ENCODE results near the gene TMEM165.

DNA sequence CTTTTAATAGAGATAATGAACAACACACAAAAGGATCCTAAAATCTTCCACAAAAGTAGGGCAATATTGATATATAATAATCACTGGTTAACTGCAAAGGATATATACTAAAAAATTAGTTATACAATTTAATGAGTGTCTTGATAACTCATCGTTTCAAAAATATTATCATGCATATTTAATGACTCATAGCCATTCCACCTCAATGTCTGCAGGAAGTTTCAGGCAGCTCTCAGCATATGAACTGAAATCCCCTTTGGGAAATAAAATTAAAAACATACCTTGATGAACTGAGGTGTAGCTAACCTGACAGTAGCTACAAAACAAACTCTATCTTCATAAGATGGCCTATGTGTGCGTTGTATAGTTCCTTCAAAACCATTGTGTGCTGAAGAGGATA, 62.9 kb downstream of the TMEM165 start:
- TF ChIP-seq CTCF (IDR thresholded peaks at IDR 0.05 in 2 of 3, conservative IDR thresholded peaks at IDR 0.05 in 1 of 3; ENCODE audit: insufficient read depth in 2 of 3, low read depth in 1 of 3, low read length in 3 of 3) (no peak), FIP1L1 (IDR thresholded peaks at IDR 0.05; ENCODE audit: low read depth, low read length, poor library complexity, severe bottlenecking) (no peak)
